ENCODE results near the gene MSL3B.

DNA sequence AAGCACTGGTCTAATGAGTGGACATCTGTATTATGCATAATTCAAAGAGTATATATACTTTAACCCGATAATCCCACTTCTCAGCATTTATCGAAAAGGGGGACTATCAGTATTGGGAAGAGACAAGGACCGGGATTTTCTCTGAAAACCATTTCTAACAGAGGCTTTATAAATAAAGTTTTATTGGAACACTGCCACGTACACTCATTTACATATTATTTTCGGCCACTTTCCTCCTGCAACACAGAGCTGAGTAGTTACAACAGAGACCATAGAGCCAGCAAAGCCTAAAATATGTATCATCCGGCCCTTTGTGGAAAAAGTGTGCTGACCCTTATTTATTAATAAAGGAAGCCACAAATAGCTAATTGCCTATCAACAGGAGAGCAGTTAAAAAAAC, 17.0 kb downstream of the MSL3B start:
- TF ChIP-seq YY1 (IDR thresholded peaks at IDR 0.05; ENCODE audit: insufficient read depth, insufficient read length) (no peak), SUZ12 (IDR thresholded peaks at IDR 0.05; ENCODE audit: extremely low read depth, insufficient read depth, insufficient read length) (no peak), ZNF274 (IDR thresholded peaks at IDR 0.05; ENCODE audit: low read depth, low read length) (no peak)

Data from NT2/D1 (cell line).